K562 (cell line): ENCODE results near the gene CD248. TPM values are rescaled to one million over a fixed set of nuclear protein-coding genes. Genes with fewer than 3 reads are reported as not detected.

Source experiments
- CTCFL ChIP-seq: IDR thresholded peaks from 2 replicates; pipeline ENCODE4 v1.6.1; 2011; ENCODE audit warnings: borderline replicate concordance, low read depth, mild to moderate bottlenecking, moderate library complexity, low read length; ENCODE audit not compliant: insufficient read depth, poor library complexity, severe bottlenecking
- E2F6 ChIP-seq, 2 experiments: IDR thresholded peaks; 2 replicates each; pipeline ENCODE4 v1.6.1; 2011; ENCODE audit warnings: borderline replicate concordance in 1 of 2, control low read depth in 1 of 2, low read depth in 1 of 2, low read length in 1 of 2, mild to moderate bottlenecking in 1 of 2, mixed read lengths in 1 of 2, moderate library complexity in 1 of 2; ENCODE audit not compliant: insufficient read depth in 1 of 2, insufficient read length in 1 of 2, poor library complexity in 1 of 2, severe bottlenecking in 1 of 2; ENCODE audit errors: extremely low read depth in 1 of 2
- HDGF ChIP-seq: fragments of 450-650 bp; IDR thresholded peaks from 2 replicates; pipeline ENCODE4 v1.6.1; 2016
- SAP30 ChIP-seq: fragments of 200-600 bp; sonication (generic); IDR thresholded peaks from 2 replicates; pipeline ENCODE4 v1.6.1; 2012; ENCODE audit warnings: borderline replicate concordance, low read depth, mild to moderate bottlenecking, moderate library complexity, low read length, control low read depth, inconsistent platforms; ENCODE audit not compliant: insufficient read depth, poor library complexity, severe bottlenecking
- TCF15 ChIP-seq: fragments of 250-450 bp; sonication (Bioruptor Pico); IDR thresholded peaks from 2 replicates; pipeline ENCODE4 v1.8.0; 2022; ENCODE audit warnings: moderate library complexity, mild to moderate bottlenecking, inconsistent platforms
- TFAP4 ChIP-seq: sonication (generic); formaldehyde crosslinking; IDR thresholded peaks from 2 replicates; pipeline ENCODE4 v1.8.0; 2022; ENCODE audit warnings: missing genetic modification reagents, mild to moderate bottlenecking, moderate library complexity, borderline replicate concordance
- ZNF445 ChIP-seq: fragments of 250-450 bp; sonication (Bioruptor Pico); IDR thresholded peaks from 2 replicates; pipeline ENCODE4 v1.4.0; 2020; ENCODE audit warnings: low read depth, mild to moderate bottlenecking, moderate library complexity
- polyA plus RNA-seq, 8 experiments: library from polyadenylated mRNA; depleted of rRNA in 4 of 8; stranded (reverse) in 5 of 8; unstranded in 3 of 8; fragments of >200 nt; fragmentation: Nextera tagmentation in 2 of 8; fragmentation: Illumina TruSeq in 1 of 8; extraction: Ambion mirVana in 2 of 8; extraction: Trizol in 1 of 8; gene quantifications; 2 replicates each; pipeline versions ENCODE4 v1.2.1 to v1.2.3, GENCODE V29; 2011 to 2014; ENCODE audit warnings: inconsistent platforms in 1 of 8, missing spikeins in 1 of 8
- total RNA-seq, 7 experiments: library from RNA; depleted of rRNA in 6 of 7; stranded (reverse); fragments of >200 nt in 6 of 7; fragmentation: Illumina TruSeq in 2 of 7; extraction: Trizol in 2 of 7; gene quantifications; 2 replicates each; pipeline versions ENCODE4 v1.2.1 to v1.2.3, GENCODE V29; 2011 to 2021; ENCODE audit warnings: low replicate concordance in 1 of 7
- TF ChIP-seq, protein P1 (sequence below): fragments of 450-650 bp; IDR thresholded peaks from 2 replicates; pipeline ENCODE4 v1.7.0; 2016; ENCODE audit warnings: borderline replicate concordance

Gene CD248
- total and polyA plus RNA-seq, 9 of the 15 experiments (the other 6 are each of a cell fraction or from before 2014, with no cell fraction given) = 0.09 TPM; not detected in 8

DNA sequence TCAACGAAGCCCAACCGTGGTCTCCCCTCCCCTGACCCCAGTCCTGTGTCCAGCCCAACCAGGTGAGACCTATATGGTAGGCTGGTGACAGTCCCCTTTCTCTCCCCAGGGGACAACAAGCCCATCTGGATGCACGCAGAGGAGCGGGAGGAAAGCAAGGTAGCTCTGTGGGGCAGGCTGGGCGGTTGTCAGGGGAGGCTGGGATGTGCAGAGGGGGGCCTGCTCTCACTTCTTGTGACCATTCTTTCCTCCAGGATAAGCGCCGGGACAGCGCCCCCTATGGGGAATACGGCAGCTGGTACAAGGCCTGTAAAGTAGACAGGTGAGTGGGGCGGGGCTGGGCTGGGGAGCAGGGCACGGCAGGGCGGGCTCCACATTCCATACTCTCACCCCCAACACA lies 51.9 kb downstream of the CD248 start (continued):
- TF ChIP-seq, protein P1, sequence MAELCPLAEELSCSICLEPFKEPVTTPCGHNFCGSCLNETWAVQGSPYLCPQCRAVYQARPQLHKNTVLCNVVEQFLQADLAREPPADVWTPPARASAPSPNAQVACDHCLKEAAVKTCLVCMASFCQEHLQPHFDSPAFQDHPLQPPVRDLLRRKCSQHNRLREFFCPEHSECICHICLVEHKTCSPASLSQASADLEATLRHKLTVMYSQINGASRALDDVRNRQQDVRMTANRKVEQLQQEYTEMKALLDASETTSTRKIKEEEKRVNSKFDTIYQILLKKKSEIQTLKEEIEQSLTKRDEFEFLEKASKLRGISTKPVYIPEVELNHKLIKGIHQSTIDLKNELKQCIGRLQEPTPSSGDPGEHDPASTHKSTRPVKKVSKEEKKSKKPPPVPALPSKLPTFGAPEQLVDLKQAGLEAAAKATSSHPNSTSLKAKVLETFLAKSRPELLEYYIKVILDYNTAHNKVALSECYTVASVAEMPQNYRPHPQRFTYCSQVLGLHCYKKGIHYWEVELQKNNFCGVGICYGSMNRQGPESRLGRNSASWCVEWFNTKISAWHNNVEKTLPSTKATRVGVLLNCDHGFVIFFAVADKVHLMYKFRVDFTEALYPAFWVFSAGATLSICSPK = 0 out of 2 replicates have a peak, but pooled peaks have one; percentile 44
- TF ChIP-seq HDGF (no peak), TCF15 (CRISPR knock-in tag) (no peak), ZNF445 (no peak), CTCFL (peak; percentile 77), SAP30 (no peak), E2F6 (IDR thresholded peaks at IDR 0.05; ENCODE audit: borderline replicate concordance in 1 of 2, extremely low read depth in 1 of 2, insufficient read depth in 1 of 2, insufficient read length in 1 of 2, low read depth in 1 of 2, low read length in 1 of 2, poor library complexity in 1 of 2, severe bottlenecking in 1 of 2) (no peak), TFAP4 (CRISPR knock-in tag) (peak; percentile 48; the same call in 1 of the 2 replicates)

Other genes with a start within 250 kb of the CD248 start
Only the 7 nearest of the 17 such genes appear.
- 102 and 135 TPM in 2 replicates for gene RAB1B, start 48.4 kb downstream of the CD248 start, total RNA-seq (2014; rRNA removed)
- gene RAB1B, start 48.4 kb downstream of the CD248 start, total RNA-seq (2014; rRNA removed; fragmentation: Illumina TruSeq; extraction: Trizol) = 29.3 and 43.7 TPM in 2 replicates
- gene RAB1B, start 48.4 kb downstream of the CD248 start, total RNA-seq (2015; rRNA removed; fragmentation: Illumina TruSeq; extraction: Trizol) = 83.8 and 85.1 TPM in 2 replicates
- gene RAB1B, start 48.4 kb downstream of the CD248 start, total RNA-seq (2021) = 135 and 139 TPM in 2 replicates
- gene RAB1B, start 48.4 kb downstream of the CD248 start, polyA plus RNA-seq (2011; rRNA removed) = 98.6 and 129 TPM in 2 replicates
- 140 and 182 TPM in 2 replicates for gene RAB1B, start 48.4 kb downstream of the CD248 start, polyA plus RNA-seq (2014; fragmentation: Illumina TruSeq; extraction: Trizol)
- 10 to 100 TPM in 1 of 2 experiments, 1 to 10 TPM in 1; 5.6 to 16.0 TPM for gene RAB1B, start 48.4 kb downstream of the CD248 start, polyA plus RNA-seq (2014; fragmentation: Nextera tagmentation; extraction: Ambion mirVana)
- gene RAB1B, start 48.4 kb downstream of the CD248 start, polyA plus RNA-seq (2014; rRNA removed) = 135 and 146 TPM in 2 replicates
- 0.61 TPM in 1 of 2 replicates, not detected in the other for gene CNIH2, start 38.9 kb downstream of the CD248 start, total RNA-seq (2014; rRNA removed)
- gene CNIH2, start 38.9 kb downstream of the CD248 start, total RNA-seq (2014; rRNA removed; fragmentation: Illumina TruSeq; extraction: Trizol) = not detected in 2 replicates
- 0.11 and 0.40 TPM in 2 replicates for gene CNIH2, start 38.9 kb downstream of the CD248 start, total RNA-seq (2015; rRNA removed; fragmentation: Illumina TruSeq; extraction: Trizol)
- 0.89 and 1.1 TPM in 2 replicates for gene CNIH2, start 38.9 kb downstream of the CD248 start, total RNA-seq (2021)
- gene CNIH2, start 38.9 kb downstream of the CD248 start, polyA plus RNA-seq (2011; rRNA removed) = 0.26 and 0.30 TPM in 2 replicates
- gene CNIH2, start 38.9 kb downstream of the CD248 start, polyA plus RNA-seq (2014; fragmentation: Illumina TruSeq; extraction: Trizol) = 0.36 and 0.65 TPM in 2 replicates
- not detected for gene CNIH2, start 38.9 kb downstream of the CD248 start, polyA plus RNA-seq (2014; fragmentation: Nextera tagmentation; extraction: Ambion mirVana)
- 0.27 and 0.55 TPM in 2 replicates for gene CNIH2, start 38.9 kb downstream of the CD248 start, polyA plus RNA-seq (2014; rRNA removed)
- 121 and 158 TPM in 2 replicates for gene YIF1A, start 27.9 kb downstream of the CD248 start, total RNA-seq (2014; rRNA removed)
- 29.4 and 39.3 TPM in 2 replicates for gene YIF1A, start 27.9 kb downstream of the CD248 start, total RNA-seq (2014; rRNA removed; fragmentation: Illumina TruSeq; extraction: Trizol)
- 44.8 and 51.6 TPM in 2 replicates for gene YIF1A, start 27.9 kb downstream of the CD248 start, total RNA-seq (2015; rRNA removed; fragmentation: Illumina TruSeq; extraction: Trizol)
- 108 and 120 TPM in 2 replicates for gene YIF1A, start 27.9 kb downstream of the CD248 start, total RNA-seq (2021)
- gene YIF1A, start 27.9 kb downstream of the CD248 start, polyA plus RNA-seq (2011; rRNA removed) = 77.2 and 108 TPM in 2 replicates
- gene YIF1A, start 27.9 kb downstream of the CD248 start, polyA plus RNA-seq (2014; fragmentation: Illumina TruSeq; extraction: Trizol) = 111 and 119 TPM in 2 replicates
- gene YIF1A, start 27.9 kb downstream of the CD248 start, polyA plus RNA-seq (2014; fragmentation: Nextera tagmentation; extraction: Ambion mirVana) = 10 to 100 TPM in 1 of 2 experiments, 1 to 10 TPM in 1; 8.6 to 33.6 TPM
- gene YIF1A, start 27.9 kb downstream of the CD248 start, polyA plus RNA-seq (2014; rRNA removed) = 83.6 and 96.7 TPM in 2 replicates
- gene TMEM151A, start 25.1 kb downstream of the CD248 start, total RNA-seq (2014; rRNA removed) = not detected in 2 replicates
- not detected in 2 replicates for gene TMEM151A, start 25.1 kb downstream of the CD248 start, total RNA-seq (2014; rRNA removed; fragmentation: Illumina TruSeq; extraction: Trizol)
- not detected in 2 replicates for gene TMEM151A, start 25.1 kb downstream of the CD248 start, total RNA-seq (2015; rRNA removed; fragmentation: Illumina TruSeq; extraction: Trizol)
- not detected in 2 replicates for gene TMEM151A, start 25.1 kb downstream of the CD248 start, total RNA-seq (2021)
- gene TMEM151A, start 25.1 kb downstream of the CD248 start, polyA plus RNA-seq (2011; rRNA removed) = not detected in 2 replicates
- gene TMEM151A, start 25.1 kb downstream of the CD248 start, polyA plus RNA-seq (2014; fragmentation: Illumina TruSeq; extraction: Trizol) = not detected in 2 replicates
- gene TMEM151A, start 25.1 kb downstream of the CD248 start, polyA plus RNA-seq (2014; fragmentation: Nextera tagmentation; extraction: Ambion mirVana) = not detected
- gene TMEM151A, start 25.1 kb downstream of the CD248 start, polyA plus RNA-seq (2014; rRNA removed) = not detected in 2 replicates
- 0.73 and 0.90 TPM in 2 replicates for gene RIN1, start 19.4 kb upstream of the CD248 start, total RNA-seq (2014; rRNA removed)
- 0.25 TPM in 1 of 2 replicates, not detected in the other for gene RIN1, start 19.4 kb upstream of the CD248 start, total RNA-seq (2014; rRNA removed; fragmentation: Illumina TruSeq; extraction: Trizol)
- gene RIN1, start 19.4 kb upstream of the CD248 start, total RNA-seq (2015; rRNA removed; fragmentation: Illumina TruSeq; extraction: Trizol) = 0.34 and 0.47 TPM in 2 replicates
- gene RIN1, start 19.4 kb upstream of the CD248 start, total RNA-seq (2021) = 0.40 and 1.2 TPM in 2 replicates
- 0.20 and 0.35 TPM in 2 replicates for gene RIN1, start 19.4 kb upstream of the CD248 start, polyA plus RNA-seq (2011; rRNA removed)
- 0.36 and 0.43 TPM in 2 replicates for gene RIN1, start 19.4 kb upstream of the CD248 start, polyA plus RNA-seq (2014; fragmentation: Illumina TruSeq; extraction: Trizol)
- gene RIN1, start 19.4 kb upstream of the CD248 start, polyA plus RNA-seq (2014; fragmentation: Nextera tagmentation; extraction: Ambion mirVana) = under 1 TPM in 1 of 2 experiments, not detected in 1; 0.01 TPM
- gene RIN1, start 19.4 kb upstream of the CD248 start, polyA plus RNA-seq (2014; rRNA removed) = 0.26 and 0.48 TPM in 2 replicates
- gene BRMS1, start 28.1 kb upstream of the CD248 start, total RNA-seq (2014; rRNA removed) = 76.9 and 78.8 TPM in 2 replicates
- 23.2 and 31.8 TPM in 2 replicates for gene BRMS1, start 28.1 kb upstream of the CD248 start, total RNA-seq (2014; rRNA removed; fragmentation: Illumina TruSeq; extraction: Trizol)
- gene BRMS1, start 28.1 kb upstream of the CD248 start, total RNA-seq (2015; rRNA removed; fragmentation: Illumina TruSeq; extraction: Trizol) = 59.9 and 65.3 TPM in 2 replicates
- gene BRMS1, start 28.1 kb upstream of the CD248 start, total RNA-seq (2021) = 47.4 and 47.6 TPM in 2 replicates
- gene BRMS1, start 28.1 kb upstream of the CD248 start, polyA plus RNA-seq (2011; rRNA removed) = 29.3 and 33.4 TPM in 2 replicates
- 33.3 and 44.6 TPM in 2 replicates for gene BRMS1, start 28.1 kb upstream of the CD248 start, polyA plus RNA-seq (2014; fragmentation: Illumina TruSeq; extraction: Trizol)
- gene BRMS1, start 28.1 kb upstream of the CD248 start, polyA plus RNA-seq (2014; fragmentation: Nextera tagmentation; extraction: Ambion mirVana) = 1 to 10 TPM; 2.2 to 4.5 TPM
- 65.5 and 67.8 TPM in 2 replicates for gene BRMS1, start 28.1 kb upstream of the CD248 start, polyA plus RNA-seq (2014; rRNA removed)
- gene B4GAT1, start 30.6 kb upstream of the CD248 start, total RNA-seq (2014; rRNA removed) = 9.5 and 11.7 TPM in 2 replicates
- 3.7 TPM in 2 replicates for gene B4GAT1, start 30.6 kb upstream of the CD248 start, total RNA-seq (2014; rRNA removed; fragmentation: Illumina TruSeq; extraction: Trizol)
- gene B4GAT1, start 30.6 kb upstream of the CD248 start, total RNA-seq (2015; rRNA removed; fragmentation: Illumina TruSeq; extraction: Trizol) = 6.6 and 7.4 TPM in 2 replicates
- gene B4GAT1, start 30.6 kb upstream of the CD248 start, total RNA-seq (2021) = 8.6 and 8.7 TPM in 2 replicates
- 3.4 and 4.6 TPM in 2 replicates for gene B4GAT1, start 30.6 kb upstream of the CD248 start, polyA plus RNA-seq (2011; rRNA removed)
- gene B4GAT1, start 30.6 kb upstream of the CD248 start, polyA plus RNA-seq (2014; fragmentation: Illumina TruSeq; extraction: Trizol) = 3.8 and 5.6 TPM in 2 replicates
- gene B4GAT1, start 30.6 kb upstream of the CD248 start, polyA plus RNA-seq (2014; fragmentation: Nextera tagmentation; extraction: Ambion mirVana) = 1 to 10 TPM in 1 of 2 experiments, under 1 TPM in 1; 0.86 to 1.2 TPM
- gene B4GAT1, start 30.6 kb upstream of the CD248 start, polyA plus RNA-seq (2014; rRNA removed) = 5.7 and 6.8 TPM in 2 replicates